Left ventricle myocardium inferior (tissue), 1 donor: ENCODE results near the gene NCAM2. TPM values are rescaled to one million over a fixed set of nuclear protein-coding genes. Genes with fewer than 3 reads are reported as not detected.
"Not testable (repeated sequence)": the region's sequence is repeated elsewhere in the genome, so short reads cannot be mapped to it uniquely, and the experiment has no call there.

Experiments
- DNase-seq: peaks from one replicate; pipeline ENCODE4 v3.0.0-alpha.2; 2020
- H3K27ac ChIP-seq: fragments of 200-600 bp; replicated peaks from 2 replicates; pipeline ENCODE4 v1.8.0; 2021
- H3K27me3 ChIP-seq: fragments of 200-600 bp; 2 replicates; pipeline ENCODE4 v1.8.0; 2021; ENCODE audit warnings: low read depth
- H3K36me3 ChIP-seq: fragments of 200-600 bp; 2 replicates; pipeline ENCODE4 v1.8.0; 2021
- H3K4me1 ChIP-seq: fragments of 200-600 bp; 2 replicates; pipeline ENCODE4 v1.8.0; 2021
- H3K4me3 ChIP-seq: fragments of 200-600 bp; 2 replicates; pipeline ENCODE4 v1.8.0; 2021; ENCODE audit warnings: mild to moderate bottlenecking, moderate library complexity
- H3K9me3 ChIP-seq: fragments of 200-600 bp; replicated peaks from 2 replicates; pipeline ENCODE4 v1.8.0; 2021
- CTCF ChIP-seq: fragments of 200-600 bp; IDR thresholded peaks from 2 replicates; pipeline ENCODE4 v1.8.0; 2021; ENCODE audit warnings: antibody characterized with exemption, mild to moderate bottlenecking, borderline replicate concordance
- intact Hi-C: fragments of 100-400 bp; cut with micrococcal nuclease; formaldehyde crosslinking; loops from one replicate; pipeline ENCODE4 v1.11.0; 2022
- total RNA-seq: library from RNA; stranded (reverse); fragmentation: NEBNext Ultra II Directional; extraction: Animal tissue kit (Norgen Biotek cat#: 25700); gene quantifications from one replicate; pipeline ENCODE4 v1.2.1, GENCODE V29; 2021
- donor health status: DM: no; HTN: yes; CAD: no; lungs with severe emphysema.

NCAM2 gene
- total RNA-seq, 1 donor from 2014 or later: 4.4 TPM

GRCh38 chr21:21146587-21147373 lies 148.6 kb downstream of the NCAM2 start:
- intact Hi-C loops: no loop called here
- no peak overlapping the region for H3K27ac ChIP-seq

GRCh38 chr21:21147374-21147745 lies 149.2 kb downstream of the NCAM2 start:
- H3K4me1 ChIP-seq: no peaks in the 10 kb centered on the region
- TF ChIP-seq CTCF: no peak
- intact Hi-C loops: no loop called here
- DNase-seq: no peak
- H3K27me3 ChIP-seq: no peaks in the 10 kb centered on the region
- no peaks in the 10 kb centered on the region for H3K36me3 ChIP-seq
- H3K27ac ChIP-seq: no peak overlapping the region
- H3K9me3 ChIP-seq: peaks cover 11% of the 10 kb centered on the region
- no peak overlapping the region for H3K4me3 ChIP-seq

More at GRCh38 chr21:21146587-21147373, 148.6 kb downstream of the NCAM2 start:
- H3K36me3 ChIP-seq: no peaks in the 10 kb centered on the region
- H3K9me3 ChIP-seq: peaks cover 12% of the 10 kb centered on the region
- no peak overlapping the region for H3K4me3 ChIP-seq
- DNase-seq: no peak
- no peaks in the 10 kb centered on the region for H3K4me1 ChIP-seq
- no peaks in the 10 kb centered on the region for H3K27me3 ChIP-seq
- no peak for TF ChIP-seq CTCF

GRCh38 chr21:21148009-21148408 lies 149.8 kb downstream of the NCAM2 start:
- Histone ChIP-seq H3K36me3 (no peaks in the 10 kb centered on the region), H3K4me3 (no peak overlapping the region), H3K4me1 (no peaks in the 10 kb centered on the region), H3K9me3 (peaks cover 4% of the 10 kb centered on the region), H3K27ac (no peak overlapping the region), H3K27me3 (no peaks in the 10 kb centered on the region)
- DNase-seq: no peak
- no peak for TF ChIP-seq CTCF
- intact Hi-C loops: no loop called here

- intact Hi-C loops: no loop called here
- no peaks in the 10 kb centered on the region for H3K36me3 ChIP-seq
- no peak for DNase-seq
- no peaks in the 10 kb centered on the region for H3K4me1 ChIP-seq
- no peak overlapping the region for H3K27ac ChIP-seq
- no peaks in the 10 kb centered on the region for H3K9me3 ChIP-seq
- H3K4me3 ChIP-seq: no peak overlapping the region
- no peaks in the 10 kb centered on the region for H3K27me3 ChIP-seq
- no peak for TF ChIP-seq CTCF
Measured at GRCh38 chr21:21148514-21148913, 150.3 kb downstream of the NCAM2 start.

- DNase-seq, H3K4me3 ChIP-seq, H3K36me3 ChIP-seq, H3K4me1 ChIP-seq, H3K27ac ChIP-seq, H3K27me3 ChIP-seq, intact Hi-C loops, H3K9me3 ChIP-seq: not testable (repeated sequence)
Measured at GRCh38 chr21:21149445-21149844, 151.2 kb downstream of the NCAM2 start.

- TF ChIP-seq CTCF: no peak
- Histone ChIP-seq H3K9me3 (no peaks in the 10 kb centered on the region), H3K4me3 (no peak overlapping the region), H3K36me3 (no peaks in the 10 kb centered on the region), H3K27me3 (no peaks in the 10 kb centered on the region), H3K27ac (no peak overlapping the region), H3K4me1 (no peaks in the 10 kb centered on the region)
- intact Hi-C loops: no loop called here
- no peak for DNase-seq
Measured at GRCh38 chr21:21151231-21151630, 153.0 kb downstream of the NCAM2 start.
